Smooth muscle cell (in vitro differentiated cells): ENCODE measurements around the gene PARL. TPM values are rescaled to one million over a fixed set of nuclear protein-coding genes. Genes with fewer than 3 reads are reported as not detected.

Experiments
- DNase-seq: peaks from one replicate; lab custom pipeline; 2025; ENCODE audit not compliant: unreplicated experiment; lab: John Stamatoyannopoulos, UW
- H2AFZ ChIP-seq: fragments of 200-600 bp; sonication (generic); 2 replicates; pipeline ENCODE4 v1.6.0; 2016; ENCODE audit warnings: antibody characterized with exemption, low read depth, mild to moderate bottlenecking
- H3F3A ChIP-seq: fragments of 200-600 bp; sonication (generic); 2 replicates; pipeline ENCODE4 v1.6.0; 2017; ENCODE audit warnings: antibody characterized with exemption, low read depth
- H3K27ac ChIP-seq: fragments of 200-600 bp; sonication (generic); 2 replicates; pipeline ENCODE4 v1.5.1; 2016; ENCODE audit warnings: low read depth, mild to moderate bottlenecking
- H3K27me3 ChIP-seq: fragments of 200-600 bp; sonication (generic); 2 replicates; pipeline ENCODE4 v1.6.1; 2016; ENCODE audit warnings: low read depth, mild to moderate bottlenecking
- H3K36me3 ChIP-seq: fragments of 200-600 bp; sonication (generic); 2 replicates; pipeline ENCODE4 v1.5.1; 2016; ENCODE audit warnings: low read depth
- H3K4me1 ChIP-seq: fragments of 200-600 bp; sonication (generic); 2 replicates; pipeline ENCODE4 v1.5.1; 2016; ENCODE audit warnings: low read depth
- H3K4me2 ChIP-seq: fragments of 200-600 bp; sonication (generic); 2 replicates; pipeline ENCODE4 v1.6.0; 2016; ENCODE audit warnings: mild to moderate bottlenecking
- H3K4me3 ChIP-seq: fragments of 200-600 bp; sonication (generic); 2 replicates; pipeline ENCODE4 v1.5.1; 2016; ENCODE audit warnings: mild to moderate bottlenecking
- H3K79me2 ChIP-seq: fragments of 200-600 bp; sonication (generic); 2 replicates; pipeline ENCODE4 v1.6.0; 2016; ENCODE audit warnings: low read depth, mild to moderate bottlenecking
- H3K9ac ChIP-seq: fragments of 200-600 bp; sonication (generic); 2 replicates; pipeline ENCODE4 v1.6.0; 2016; ENCODE audit warnings: low read depth
- H3K9me3 ChIP-seq: fragments of 200-600 bp; sonication (generic); replicated peaks from 2 replicates; pipeline ENCODE4 v1.5.1; 2016; ENCODE audit warnings: low read depth
- H4K20me1 ChIP-seq: fragments of 200-600 bp; sonication (generic); 2 replicates; pipeline ENCODE4 v1.6.0; 2016; ENCODE audit warnings: low read depth
- WGBS: methylation state at CpG from one replicate; pipeline ENCODE4 v1.1.7; 2016; ENCODE audit warnings: low lambda C conversion rate; 5-methylcytosine and 5-hydroxymethylcytosine counted together
- polyA plus RNA-seq: library from polyadenylated mRNA; unstranded; fragments of >200 nt; fragmentation: Nextera tagmentation; extraction: Ambion mirVana; gene quantifications from 2 replicates; pipeline ENCODE4 v1.2.1, GENCODE V29; 2016
- total RNA-seq: library from RNA; depleted of rRNA; stranded (reverse); fragments of >200 nt; gene quantifications from 2 replicates; pipeline ENCODE4 v1.2.3, GENCODE V29; 2014
- TF ChIP-seq, protein P1 (sequence below): fragments of 200-600 bp; sonication (generic); IDR thresholded peaks from 2 replicates; pipeline ENCODE4 v1.5.1; 2017; ENCODE audit warnings: borderline replicate concordance, mild to moderate bottlenecking, antibody characterized with exemption; ENCODE audit not compliant: insufficient read depth, poor library complexity, severe bottlenecking

Gene PARL
- total and polyA plus RNA-seq, 2 experiments from 2014 or later: 53.7 to 79.3 TPM

DNA sequence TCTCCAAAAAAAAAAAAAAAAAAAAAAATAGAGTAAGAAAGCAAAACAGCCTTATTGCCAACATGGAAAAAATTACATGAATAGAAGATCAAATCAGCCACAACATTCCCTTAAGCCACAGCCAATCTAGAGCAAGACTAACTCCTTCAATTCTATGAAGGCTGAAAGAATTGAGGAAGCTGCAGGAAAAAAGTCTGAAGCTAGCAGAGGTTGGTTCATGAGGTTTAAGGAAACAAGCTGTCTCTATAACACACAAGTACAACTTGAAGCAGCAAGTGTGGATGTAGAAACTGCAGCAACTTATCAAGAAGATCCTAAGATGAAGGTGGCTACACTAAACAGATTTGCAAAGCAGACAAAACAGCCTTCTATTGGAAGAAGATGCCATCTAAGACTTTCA lies 9.3 kb downstream of the PARL start:
- no peak for DNase-seq
- H3K9me3 ChIP-seq: no peaks in the 10 kb centered on the region
- no peaks in the 10 kb centered on the region for H3K36me3 ChIP-seq
- no peak overlapping the region for H3K4me2 ChIP-seq
- no peaks in the 10 kb centered on the region for H3K4me1 ChIP-seq
- peaks cover 98% of the 10 kb centered on the region for H3K79me2 ChIP-seq
- peaks cover 100% of the 10 kb centered on the region for H4K20me1 ChIP-seq
- H3K27me3 ChIP-seq: no peaks in the 10 kb centered on the region
- no peaks in the 10 kb centered on the region for H3F3A ChIP-seq
- H2AFZ ChIP-seq: no peak overlapping the region
- H3K9ac ChIP-seq: no peak overlapping the region
- H3K27ac ChIP-seq: no peak overlapping the region
- TF ChIP-seq, protein P1, sequence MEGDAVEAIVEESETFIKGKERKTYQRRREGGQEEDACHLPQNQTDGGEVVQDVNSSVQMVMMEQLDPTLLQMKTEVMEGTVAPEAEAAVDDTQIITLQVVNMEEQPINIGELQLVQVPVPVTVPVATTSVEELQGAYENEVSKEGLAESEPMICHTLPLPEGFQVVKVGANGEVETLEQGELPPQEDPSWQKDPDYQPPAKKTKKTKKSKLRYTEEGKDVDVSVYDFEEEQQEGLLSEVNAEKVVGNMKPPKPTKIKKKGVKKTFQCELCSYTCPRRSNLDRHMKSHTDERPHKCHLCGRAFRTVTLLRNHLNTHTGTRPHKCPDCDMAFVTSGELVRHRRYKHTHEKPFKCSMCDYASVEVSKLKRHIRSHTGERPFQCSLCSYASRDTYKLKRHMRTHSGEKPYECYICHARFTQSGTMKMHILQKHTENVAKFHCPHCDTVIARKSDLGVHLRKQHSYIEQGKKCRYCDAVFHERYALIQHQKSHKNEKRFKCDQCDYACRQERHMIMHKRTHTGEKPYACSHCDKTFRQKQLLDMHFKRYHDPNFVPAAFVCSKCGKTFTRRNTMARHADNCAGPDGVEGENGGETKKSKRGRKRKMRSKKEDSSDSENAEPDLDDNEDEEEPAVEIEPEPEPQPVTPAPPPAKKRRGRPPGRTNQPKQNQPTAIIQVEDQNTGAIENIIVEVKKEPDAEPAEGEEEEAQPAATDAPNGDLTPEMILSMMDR: no peak
- no peak overlapping the region for H3K4me3 ChIP-seq

DNA sequence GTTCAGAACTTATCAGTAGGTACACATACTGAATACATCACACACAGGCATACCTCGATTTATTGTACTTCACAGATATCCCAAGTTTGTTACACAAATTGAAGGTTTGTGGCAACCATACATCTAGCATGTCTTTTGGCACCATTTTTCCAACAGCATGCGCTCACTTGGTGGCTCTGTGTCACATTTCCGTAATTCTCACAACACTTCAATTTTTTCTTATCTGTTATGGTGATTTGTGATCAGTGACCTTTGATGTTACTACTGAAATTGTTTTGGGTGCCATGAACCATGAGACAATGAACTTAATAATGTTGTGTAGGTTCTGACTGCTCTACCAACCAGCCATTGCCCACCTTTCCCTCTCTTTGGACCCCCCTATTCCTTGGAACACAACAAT lies 10.8 kb downstream of the PARL start:
- Histone ChIP-seq H3K36me3 (no peaks in the 10 kb centered on the region), H2AFZ (no peak overlapping the region), H3K79me2 (peaks cover 90% of the 10 kb centered on the region), H4K20me1 (peaks cover 99% of the 10 kb centered on the region), H3K4me1 (no peaks in the 10 kb centered on the region), H3F3A (no peaks in the 10 kb centered on the region), H3K4me3 (no peak overlapping the region), H3K4me2 (no peak overlapping the region), H3K9me3 (no peaks in the 10 kb centered on the region), H3K27me3 (no peaks in the 10 kb centered on the region), H3K9ac (no peak overlapping the region), H3K27ac (no peak overlapping the region)
- no peak for DNase-seq
- WGBS: 96% methylated on average over 3 of the region's 3 CpGs
- TF ChIP-seq, protein P1: no peak

DNA sequence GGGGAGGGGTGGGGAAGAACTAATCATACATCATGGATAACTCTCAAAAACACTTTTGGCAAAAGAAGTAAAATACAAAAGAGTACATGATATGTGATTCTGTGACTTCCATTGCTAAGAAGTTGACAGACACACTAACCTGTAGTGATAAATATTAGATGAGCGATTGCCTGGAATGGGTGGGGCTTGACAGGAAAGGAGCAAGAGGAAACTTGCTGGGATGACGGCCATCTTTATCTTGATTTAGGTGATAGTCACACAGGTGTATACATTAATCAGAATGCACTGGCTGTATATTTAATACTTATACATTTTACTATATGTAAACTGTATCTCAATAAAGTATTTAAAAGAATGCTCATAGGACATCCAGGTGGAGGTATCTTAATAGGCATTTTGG lies 13.1 kb downstream of the PARL start:
- Histone ChIP-seq H3K4me2 (no peak overlapping the region), H3K4me1 (no peaks in the 10 kb centered on the region), H3K36me3 (no peaks in the 10 kb centered on the region), H3K9me3 (no peaks in the 10 kb centered on the region), H3K4me3 (no peak overlapping the region), H3K27ac (no peak overlapping the region), H3K9ac (no peak overlapping the region), H3K27me3 (no peaks in the 10 kb centered on the region), H3F3A (no peaks in the 10 kb centered on the region), H4K20me1 (peaks cover 98% of the 10 kb centered on the region), H2AFZ (no peak overlapping the region), H3K79me2 (peaks cover 73% of the 10 kb centered on the region)
- TF ChIP-seq, protein P1: no peak
- no peak for DNase-seq
- 89% methylated on average over 2 of the region's 2 CpGs for WGBS

DNA sequence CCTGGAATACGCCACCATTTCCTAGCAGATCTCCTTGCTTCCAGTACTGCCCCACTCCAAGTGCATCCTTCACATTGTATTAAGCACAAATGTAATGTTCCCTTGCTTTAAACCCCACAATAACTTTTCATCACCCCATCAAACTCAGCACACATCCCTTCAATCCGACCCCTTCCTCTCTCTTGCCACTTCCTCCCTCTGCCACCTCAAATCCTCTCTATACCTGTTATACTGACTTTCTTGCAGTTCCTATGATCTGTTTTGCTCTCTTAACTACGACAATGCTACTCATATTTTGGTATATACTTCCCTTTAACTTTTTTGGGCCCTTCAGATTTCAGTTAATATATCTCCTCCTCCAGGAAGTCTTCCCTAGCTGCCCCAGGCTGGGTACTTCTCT lies 14.1 kb downstream of the PARL start:
- H3K4me3 ChIP-seq: no peak overlapping the region
- H2AFZ ChIP-seq: no peak overlapping the region
- peaks cover 64% of the 10 kb centered on the region for H3K79me2 ChIP-seq
- H3F3A ChIP-seq: no peaks in the 10 kb centered on the region
- no peaks in the 10 kb centered on the region for H3K27me3 ChIP-seq
- H3K36me3 ChIP-seq: peaks cover 7% of the 10 kb centered on the region
- TF ChIP-seq, protein P1: no peak
- WGBS: 96% methylated on average over 3 of the region's 3 CpGs
- H4K20me1 ChIP-seq: peaks cover 88% of the 10 kb centered on the region
- no peaks in the 10 kb centered on the region for H3K9me3 ChIP-seq
- DNase-seq: no peak
- no peak overlapping the region for H3K27ac ChIP-seq
- no peak overlapping the region for H3K4me2 ChIP-seq
- no peak overlapping the region for H3K9ac ChIP-seq
- H3K4me1 ChIP-seq: no peaks in the 10 kb centered on the region
